HL-60 (cell line): ENCODE data around the gene MIPOL1.

Source experiments
- POLR2AphosphoS5 ChIP-seq: IDR thresholded peaks from 2 replicates; pipeline ENCODE4 v1.6.1; 2012; ENCODE audit warnings: low read depth
- TF ChIP-seq, protein P1 (sequence below): IDR thresholded peaks from one replicate; pipeline ENCODE4 v1.5.1; 2011; ENCODE audit warnings: low read length, control low read depth, inconsistent platforms; ENCODE audit not compliant: insufficient read depth

DNA sequence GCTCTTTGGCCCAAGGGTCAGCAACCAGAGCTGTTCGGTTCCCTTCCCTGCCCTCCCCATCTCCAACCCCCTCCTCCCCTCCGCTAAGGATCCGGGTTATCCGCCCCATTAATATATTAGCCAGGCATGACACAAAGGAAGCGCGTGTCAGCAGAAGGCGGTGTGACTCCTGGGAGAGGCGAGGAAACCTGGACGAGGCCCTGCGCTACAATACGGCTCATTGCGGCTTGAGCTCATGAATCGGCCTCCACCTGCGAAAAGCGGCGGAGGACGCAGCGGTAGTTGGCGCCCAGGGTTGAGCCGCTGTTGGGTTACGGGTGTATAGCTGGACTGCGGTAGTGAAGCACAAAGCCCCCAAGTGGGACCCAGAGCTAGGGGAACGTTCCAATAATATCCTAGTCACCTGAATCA lies 387.4 kb downstream of the MIPOL1 start:
- TF ChIP-seq, protein P1, sequence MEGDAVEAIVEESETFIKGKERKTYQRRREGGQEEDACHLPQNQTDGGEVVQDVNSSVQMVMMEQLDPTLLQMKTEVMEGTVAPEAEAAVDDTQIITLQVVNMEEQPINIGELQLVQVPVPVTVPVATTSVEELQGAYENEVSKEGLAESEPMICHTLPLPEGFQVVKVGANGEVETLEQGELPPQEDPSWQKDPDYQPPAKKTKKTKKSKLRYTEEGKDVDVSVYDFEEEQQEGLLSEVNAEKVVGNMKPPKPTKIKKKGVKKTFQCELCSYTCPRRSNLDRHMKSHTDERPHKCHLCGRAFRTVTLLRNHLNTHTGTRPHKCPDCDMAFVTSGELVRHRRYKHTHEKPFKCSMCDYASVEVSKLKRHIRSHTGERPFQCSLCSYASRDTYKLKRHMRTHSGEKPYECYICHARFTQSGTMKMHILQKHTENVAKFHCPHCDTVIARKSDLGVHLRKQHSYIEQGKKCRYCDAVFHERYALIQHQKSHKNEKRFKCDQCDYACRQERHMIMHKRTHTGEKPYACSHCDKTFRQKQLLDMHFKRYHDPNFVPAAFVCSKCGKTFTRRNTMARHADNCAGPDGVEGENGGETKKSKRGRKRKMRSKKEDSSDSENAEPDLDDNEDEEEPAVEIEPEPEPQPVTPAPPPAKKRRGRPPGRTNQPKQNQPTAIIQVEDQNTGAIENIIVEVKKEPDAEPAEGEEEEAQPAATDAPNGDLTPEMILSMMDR, result no peak
- TF ChIP-seq POLR2AphosphoS5, result no peak
